Measurements from ENCODE around the gene RAD9A.

The RAD9A gene

DNA sequence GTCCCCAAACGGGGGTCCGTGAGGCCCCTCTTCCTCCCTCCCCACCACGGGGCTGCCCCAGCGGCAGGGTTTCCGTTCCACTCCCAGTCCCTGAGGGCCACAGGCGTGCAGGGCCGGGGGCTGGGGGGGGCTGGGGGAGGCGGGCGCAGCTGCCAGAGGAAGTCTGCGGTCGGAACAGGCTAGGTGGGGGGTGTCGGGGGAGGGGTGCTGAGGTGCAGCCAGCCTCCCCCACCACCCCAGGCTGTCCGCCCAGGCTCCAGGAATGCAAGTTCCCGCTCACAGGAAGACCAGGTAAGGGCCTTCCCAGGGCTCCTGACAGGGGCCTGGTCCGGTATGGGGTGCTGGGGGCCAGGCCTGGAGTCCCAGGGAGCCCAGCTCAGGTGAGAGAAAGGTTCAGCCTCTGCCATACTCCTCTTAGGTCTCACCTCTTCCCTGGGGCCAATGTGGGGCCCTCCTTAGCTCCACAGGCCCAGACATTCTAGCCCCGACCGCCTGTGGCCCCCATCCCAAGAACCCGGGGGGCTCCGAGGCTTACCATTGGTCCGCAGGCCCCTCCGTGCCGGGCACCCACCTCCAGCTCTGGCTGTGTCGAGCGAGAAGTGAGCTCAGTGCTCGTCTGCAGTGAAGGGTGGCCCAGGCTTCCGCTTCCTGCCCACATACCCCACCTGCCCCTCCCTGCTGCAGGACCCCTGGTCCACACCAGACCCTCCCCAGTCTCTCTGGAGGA lies 45.5 kb downstream of the RAD9A start, which contains the start of gene PTPRCAP:
Gene PTPRCAP, minus strand, starts transcription at position 601 of the 727 bp plus-strand sequence. Its CDS starts 63 bp downstream, at position 538.
- POLR2A ChIA-PET = interaction anchor here (0.8 to 1.7 kb wide), 9 partner anchors 18 to 67 kb away, joined by 3 to 5 read pairs (median 3); partner anchors contain the start of genes AIP, PPP1CA and TBC1D10C
- TF ChIP-seq, protein P1, sequence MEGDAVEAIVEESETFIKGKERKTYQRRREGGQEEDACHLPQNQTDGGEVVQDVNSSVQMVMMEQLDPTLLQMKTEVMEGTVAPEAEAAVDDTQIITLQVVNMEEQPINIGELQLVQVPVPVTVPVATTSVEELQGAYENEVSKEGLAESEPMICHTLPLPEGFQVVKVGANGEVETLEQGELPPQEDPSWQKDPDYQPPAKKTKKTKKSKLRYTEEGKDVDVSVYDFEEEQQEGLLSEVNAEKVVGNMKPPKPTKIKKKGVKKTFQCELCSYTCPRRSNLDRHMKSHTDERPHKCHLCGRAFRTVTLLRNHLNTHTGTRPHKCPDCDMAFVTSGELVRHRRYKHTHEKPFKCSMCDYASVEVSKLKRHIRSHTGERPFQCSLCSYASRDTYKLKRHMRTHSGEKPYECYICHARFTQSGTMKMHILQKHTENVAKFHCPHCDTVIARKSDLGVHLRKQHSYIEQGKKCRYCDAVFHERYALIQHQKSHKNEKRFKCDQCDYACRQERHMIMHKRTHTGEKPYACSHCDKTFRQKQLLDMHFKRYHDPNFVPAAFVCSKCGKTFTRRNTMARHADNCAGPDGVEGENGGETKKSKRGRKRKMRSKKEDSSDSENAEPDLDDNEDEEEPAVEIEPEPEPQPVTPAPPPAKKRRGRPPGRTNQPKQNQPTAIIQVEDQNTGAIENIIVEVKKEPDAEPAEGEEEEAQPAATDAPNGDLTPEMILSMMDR (IDR thresholded peaks at IDR 0.05; ENCODE audit: control extremely low read depth, extremely low read depth, low read depth, missing control alignments) = no peak
- CTCF ChIA-PET = interaction anchor here (0.5 to 2.8 kb wide), 10 partner anchors 9 to 177 kb away, joined by 3 to 19 read pairs (median 4); partner anchors contain the start of genes GSTP1, PITPNM1, PPP1CA and RAD9A
- DNase-seq (ENCODE audit: extremely low spot score) = peak; percentile 70

GRCh38 chr11:67437809-67438157 lies 46.0 kb downstream of the RAD9A start:
- DNase-seq (ENCODE audit: extremely low spot score) = no peak
- TF ChIP-seq, protein P1 (IDR thresholded peaks at IDR 0.05; ENCODE audit: control extremely low read depth, extremely low read depth, low read depth, missing control alignments) = no peak
- CTCF ChIA-PET = interaction anchor here (0.5 to 2.8 kb wide), 11 partner anchors 9 to 177 kb away, joined by 3 to 19 read pairs (median 3); partner anchors contain the start of genes GSTP1, PITPNM1, RAD9A and RPS6KB2
- POLR2A ChIA-PET = interaction anchor here (0.8 to 1.7 kb wide), 6 partner anchors 19 to 45 kb away, joined by 3 to 5 read pairs (median 3); partner anchors contain the start of genes AIP, PPP1CA and TBC1D10C

- POLR2A ChIA-PET = interaction anchor here (0.7 to 1.7 kb wide), 7 partner anchors 7 to 45 kb away, joined by 3 to 5 read pairs (median 3); partner anchors contain the start of genes AIP, PPP1CA and TBC1D10C
- CTCF ChIA-PET = interaction anchor here (0.5 to 2.8 kb wide), 17 partner anchors 8 to 176 kb away, joined by 3 to 19 read pairs (median 4); partner anchors contain the start of genes GSTP1, PITPNM1, PPP1CA and RAD9A
- TF ChIP-seq, protein P1 (IDR thresholded peaks at IDR 0.05; ENCODE audit: control extremely low read depth, extremely low read depth, low read depth, missing control alignments) = no peak
- DNase-seq (ENCODE audit: extremely low spot score) = peak; percentile 66
Observed at GRCh38 chr11:67438158-67438902, 46.5 kb downstream of the RAD9A start.

DNA sequence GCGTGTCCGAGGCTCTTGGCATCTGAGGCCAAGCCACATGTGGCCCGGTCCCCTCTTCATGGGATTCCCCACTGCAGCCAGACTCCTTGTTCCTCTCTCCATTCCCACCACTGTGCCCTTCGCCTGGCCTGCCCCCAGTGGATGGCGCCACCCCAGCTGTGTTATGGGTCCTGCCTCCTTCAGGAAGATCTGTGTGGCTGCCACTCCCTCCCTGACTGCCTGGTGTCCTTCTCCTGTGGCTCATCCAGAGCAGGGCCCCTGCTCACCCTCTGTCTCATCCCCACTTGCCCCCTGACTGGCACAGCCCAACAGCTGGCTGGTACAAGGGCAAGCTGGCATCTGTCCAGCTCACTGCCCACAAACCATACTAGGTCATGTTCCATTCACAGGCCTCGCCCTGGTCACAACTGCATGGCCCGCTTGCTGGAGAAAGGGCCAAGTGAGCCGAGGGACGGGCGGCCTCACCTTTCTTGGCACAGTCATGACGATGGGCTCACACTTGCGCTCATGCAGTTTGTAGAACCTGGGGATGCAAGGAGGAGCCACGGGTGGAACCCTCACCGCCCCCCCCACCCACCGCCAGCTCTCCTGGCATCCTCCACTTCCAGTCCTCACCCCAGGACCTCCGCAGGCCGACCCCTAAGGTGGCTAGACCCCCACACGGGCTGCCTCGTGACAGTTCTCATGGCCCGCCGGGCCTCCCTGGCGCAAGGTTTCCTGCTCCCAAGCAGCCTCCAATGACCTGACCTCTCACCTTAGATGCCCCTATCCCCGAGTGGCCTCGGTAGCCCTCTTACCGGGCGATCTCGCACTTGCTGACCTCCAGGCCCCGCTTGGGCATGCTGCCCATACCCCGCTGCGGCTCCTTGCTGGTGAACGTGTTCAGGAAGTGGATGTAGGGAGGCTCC lies 47.8 kb downstream of the RAD9A start:
- TF ChIP-seq, protein P1 (IDR thresholded peaks at IDR 0.05; ENCODE audit: control extremely low read depth, extremely low read depth, low read depth, missing control alignments) = peak; percentile 43
- ChIA-PET CTCF (interaction anchor here (0.8 to 2.8 kb wide), 12 partner anchors 9 to 66 kb away, joined by 3 to 19 read pairs (median 4); partner anchors contain the start of genes PITPNM1, PPP1CA, RPS6KB2 and TMEM134), POLR2A (interaction anchor here (0.7 kb wide), 1 partner anchor 9 kb away, joined by 5 read pairs; no protein-coding TSS in a partner anchor)
- DNase-seq (ENCODE audit: extremely low spot score) = no peak

- ChIA-PET POLR2A (interaction anchor here (0.5 kb wide), 1 partner anchor 89 kb away, joined by 3 read pairs; no protein-coding TSS in a partner anchor), CTCF (interaction anchor here (0.7 to 1.4 kb wide), 4 partner anchors 12 to 39 kb away, joined by 3 to 4 read pairs (median 3); partner anchors contain the start of genes PPP1CA, RPS6KB2 and TBC1D10C)
- TF ChIP-seq, protein P1 (IDR thresholded peaks at IDR 0.05; ENCODE audit: control extremely low read depth, extremely low read depth, low read depth, missing control alignments) = no peak
- DNase-seq (ENCODE audit: extremely low spot score) = no peak
Observed at GRCh38 chr11:67440229-67441097, 48.7 kb downstream of the RAD9A start.

Measured in GM10248 (cell line).